Colonic mucosa (tissue), 4 donors: ENCODE measurements around the gene SSBP4. TPM values are rescaled to one million over a fixed set of nuclear protein-coding genes. Genes with fewer than 3 reads are reported as not detected.
A peak's percentile ranks its signal among the peaks of the same experiment; 100 is the strongest.

ENCODE experiments used
- DNase-seq: peaks from one replicate; pipeline ENCODE4 v3.0.0-alpha.2; 2020
- H3K27ac ChIP-seq: fragments of 200-600 bp; one replicate; pipeline ENCODE4 v1.8.0; 2021
- H3K27me3 ChIP-seq: fragments of 200-600 bp; one replicate; pipeline ENCODE4 v1.8.0; 2021
- H3K36me3 ChIP-seq: fragments of 200-600 bp; one replicate; pipeline ENCODE4 v1.8.0; 2021
- H3K4me1 ChIP-seq: fragments of 200-600 bp; one replicate; pipeline ENCODE4 v1.8.0; 2021; ENCODE audit warnings: mild to moderate bottlenecking
- H3K4me3 ChIP-seq: fragments of 200-600 bp; one replicate; pipeline ENCODE4 v1.8.0; 2021
- H3K9ac ChIP-seq, 2 donors: one replicate each; pipeline ENCODE4 v1.7.0; 2013; ENCODE audit warnings: control low read depth in 2 of 2, low read depth in 2 of 2, low read length in 2 of 2
- H3K9me3 ChIP-seq: fragments of 200-600 bp; one replicate; pipeline ENCODE4 v1.8.0; 2021
- intact Hi-C: fragments of 100-400 bp; cut with DNase I; formaldehyde crosslinking; loops from one replicate; pipeline ENCODE4 v1.14.1; 2022
- total RNA-seq, 2 donors: library from RNA; stranded (reverse); fragmentation: NEBNext Ultra II Directional in 1 of 2; extraction: Animal tissue kit (Norgen Biotek cat#: 25700) in 1 of 2; gene quantifications; one replicate each; pipeline ENCODE4 v1.2.1, GENCODE V29; 2021
- TF ChIP-seq, protein P1 (sequence below): fragments of 200-600 bp; IDR thresholded peaks from one replicate; pipeline ENCODE4 v1.8.0; 2022; ENCODE audit warnings: antibody characterized with exemption, mild to moderate bottlenecking
- donor health status: healthy.
- donor health status: DM: no; HTN: no; CAD: no.
- donor health status: DM: no; HTN: no; CAD: no.

The SSBP4 gene
- total RNA-seq, 2 donors from 2014 or later: 40.1 to 77.3 TPM

DNA sequence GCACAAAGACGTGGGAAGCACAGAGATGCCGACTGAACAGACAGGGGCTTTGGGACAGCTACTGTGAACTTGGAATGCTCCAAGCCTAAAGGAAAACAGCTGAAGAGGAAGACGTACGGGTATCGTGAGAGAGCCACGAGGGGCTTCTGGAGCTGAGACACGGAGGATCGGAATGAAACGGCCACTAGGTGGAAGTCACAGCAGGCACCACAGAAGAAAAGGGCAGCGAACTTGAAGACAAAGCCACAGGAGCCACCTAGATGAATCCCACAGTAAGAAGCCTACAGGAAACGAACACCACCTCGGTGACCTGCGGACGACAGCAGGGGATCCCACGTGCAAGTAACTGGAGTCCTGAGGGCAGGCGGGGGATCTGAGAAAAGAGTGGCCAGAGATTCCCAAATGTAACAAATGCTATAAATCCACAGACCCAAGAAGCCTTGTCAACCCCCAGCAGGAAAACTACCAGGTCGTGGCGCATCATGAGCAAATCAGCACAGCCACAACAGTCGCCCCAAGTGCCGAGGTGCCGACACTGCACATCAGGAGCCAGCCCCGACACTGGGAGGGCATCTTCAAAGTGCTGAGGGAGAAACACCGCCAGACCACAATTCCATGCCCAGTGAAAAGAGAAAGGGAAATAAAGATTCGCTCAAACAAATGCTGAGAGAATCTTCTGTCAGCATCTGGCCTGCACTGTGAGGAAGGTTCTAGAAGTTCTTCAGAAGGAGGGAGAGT, 58.0 kb downstream of the SSBP4 start:
- Histone ChIP-seq H3K27ac (peak overlapping the region; percentile 74), H3K4me3 (no peak overlapping the region), H3K4me1 (peaks cover 28% of the 10 kb centered on the region), H3K9me3 (no peaks in the 10 kb centered on the region), H3K9ac (no peak overlapping the region), H3K27me3 (no peaks in the 10 kb centered on the region), H3K36me3 (no peaks in the 10 kb centered on the region)
- TF ChIP-seq, protein P1, sequence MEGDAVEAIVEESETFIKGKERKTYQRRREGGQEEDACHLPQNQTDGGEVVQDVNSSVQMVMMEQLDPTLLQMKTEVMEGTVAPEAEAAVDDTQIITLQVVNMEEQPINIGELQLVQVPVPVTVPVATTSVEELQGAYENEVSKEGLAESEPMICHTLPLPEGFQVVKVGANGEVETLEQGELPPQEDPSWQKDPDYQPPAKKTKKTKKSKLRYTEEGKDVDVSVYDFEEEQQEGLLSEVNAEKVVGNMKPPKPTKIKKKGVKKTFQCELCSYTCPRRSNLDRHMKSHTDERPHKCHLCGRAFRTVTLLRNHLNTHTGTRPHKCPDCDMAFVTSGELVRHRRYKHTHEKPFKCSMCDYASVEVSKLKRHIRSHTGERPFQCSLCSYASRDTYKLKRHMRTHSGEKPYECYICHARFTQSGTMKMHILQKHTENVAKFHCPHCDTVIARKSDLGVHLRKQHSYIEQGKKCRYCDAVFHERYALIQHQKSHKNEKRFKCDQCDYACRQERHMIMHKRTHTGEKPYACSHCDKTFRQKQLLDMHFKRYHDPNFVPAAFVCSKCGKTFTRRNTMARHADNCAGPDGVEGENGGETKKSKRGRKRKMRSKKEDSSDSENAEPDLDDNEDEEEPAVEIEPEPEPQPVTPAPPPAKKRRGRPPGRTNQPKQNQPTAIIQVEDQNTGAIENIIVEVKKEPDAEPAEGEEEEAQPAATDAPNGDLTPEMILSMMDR: no peak
- DNase-seq: no peak
- intact Hi-C loops: no loop called here

DNA sequence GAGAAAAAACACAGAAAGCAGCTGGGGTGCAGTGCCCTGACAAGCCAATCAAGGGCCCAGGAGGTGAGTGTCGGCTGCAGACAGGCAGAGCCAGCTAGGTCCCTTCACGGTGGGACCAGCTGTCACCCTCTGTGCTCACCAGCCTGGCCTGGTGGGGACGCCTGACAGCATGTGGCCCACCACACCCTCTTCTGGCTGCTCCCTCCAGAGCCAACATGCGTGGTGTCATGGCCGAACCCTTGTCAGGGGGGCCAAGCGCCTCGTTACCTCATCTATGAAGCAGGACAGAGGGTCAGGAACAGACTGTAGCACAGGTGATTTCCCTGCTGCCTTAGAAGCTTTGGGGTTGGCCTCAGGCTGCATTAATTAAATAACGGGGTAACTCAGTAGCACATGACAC, 58.8 kb downstream of the SSBP4 start:
- Histone ChIP-seq H3K4me3 (no peak overlapping the region), H3K27ac (peak overlapping the region; percentile 74), H3K36me3 (no peaks in the 10 kb centered on the region), H3K4me1 (peaks cover 28% of the 10 kb centered on the region), H3K9me3 (no peaks in the 10 kb centered on the region), H3K9ac (peak overlapping the region; percentile 31 to 41), H3K27me3 (no peaks in the 10 kb centered on the region)
- TF ChIP-seq, protein P1: no peak
- intact Hi-C loops: no loop called here
- DNase-seq: no peak

DNA sequence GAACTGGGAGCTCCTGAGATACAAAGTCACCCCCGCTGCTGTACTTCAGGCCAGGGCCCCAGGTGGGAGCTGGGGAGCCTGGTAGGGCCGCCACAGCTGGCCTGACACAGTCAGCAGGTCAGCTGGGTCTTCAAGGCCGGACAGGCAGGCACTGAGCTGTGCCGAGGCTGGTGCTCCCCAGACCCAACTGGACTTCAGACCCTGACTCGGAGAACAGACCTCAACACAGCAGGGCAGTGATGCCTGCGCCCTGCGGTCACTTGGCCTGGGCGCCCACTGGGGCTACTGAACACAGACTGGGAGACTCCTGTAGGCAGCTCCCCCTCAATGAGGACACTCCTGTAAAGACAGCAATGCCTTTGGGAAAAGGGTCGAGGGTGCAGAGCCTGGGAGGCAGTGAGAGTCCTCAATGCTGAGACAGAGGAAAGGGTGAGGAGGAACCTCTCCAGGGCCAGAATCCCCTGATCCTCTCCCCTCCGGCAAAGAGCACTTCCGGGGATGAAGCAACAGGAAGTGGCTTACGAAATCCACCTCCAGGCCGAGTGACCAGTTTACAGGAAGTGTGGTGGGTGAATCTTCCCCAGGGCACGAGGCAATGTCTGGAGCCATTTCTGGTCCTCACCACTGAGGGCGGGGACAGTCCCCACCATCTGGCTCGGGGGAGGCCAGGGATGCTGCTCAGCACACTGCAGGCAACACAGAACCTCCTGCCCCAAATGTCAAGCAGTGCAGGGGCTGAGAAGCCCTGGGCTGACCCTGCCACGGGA, 59.5 kb downstream of the SSBP4 start:
- H3K9me3 ChIP-seq: no peaks in the 10 kb centered on the region
- no peaks in the 10 kb centered on the region for H3K36me3 ChIP-seq
- intact Hi-C loops: no loop called here
- TF ChIP-seq, protein P1: no peak
- H3K27ac ChIP-seq: peak overlapping the region; percentile 74
- H3K4me3 ChIP-seq: no peak overlapping the region
- H3K27me3 ChIP-seq: no peaks in the 10 kb centered on the region
- peak; percentile 67 for DNase-seq
- peak overlapping the region; percentile 31 to 41 for H3K9ac ChIP-seq
- peaks cover 28% of the 10 kb centered on the region for H3K4me1 ChIP-seq

DNA sequence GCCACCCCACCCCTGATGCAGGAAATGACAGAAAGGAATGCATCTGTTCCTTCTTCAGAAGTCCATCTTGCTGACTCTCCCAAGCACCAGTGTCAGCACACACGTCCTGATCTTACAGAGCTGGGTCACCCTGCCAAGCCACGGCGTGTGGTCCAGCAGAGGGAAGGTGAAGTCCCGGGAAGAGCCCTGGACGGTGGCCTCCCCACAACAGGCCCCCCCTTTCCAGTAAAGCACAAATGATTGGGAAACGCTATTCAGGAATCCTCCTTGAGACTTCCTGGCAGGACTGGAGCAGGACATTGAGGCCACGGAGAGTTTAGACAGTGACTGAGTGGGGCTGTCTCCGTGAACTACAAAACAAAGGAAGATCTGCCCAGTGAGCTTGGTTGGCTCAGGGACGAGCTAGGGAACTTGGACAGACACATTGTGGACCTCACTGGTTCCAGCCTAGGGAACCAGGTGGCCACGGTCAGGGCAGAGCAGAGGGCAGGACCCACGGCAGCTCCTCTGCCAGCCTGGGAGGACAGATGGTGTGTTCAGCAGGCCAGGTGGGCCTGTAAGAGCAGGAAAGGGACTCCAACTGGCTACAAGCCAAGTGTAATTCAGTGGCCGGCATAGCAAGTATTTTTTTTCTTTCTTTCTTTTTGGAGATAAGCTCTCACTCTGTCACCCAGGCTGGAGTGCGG, 61.0 kb downstream of the SSBP4 start:
- H3K4me3 ChIP-seq: no peak overlapping the region
- peak; percentile 49 for DNase-seq
- H3K27ac ChIP-seq: peak overlapping the region; percentile 74
- H3K4me1 ChIP-seq: peaks cover 21% of the 10 kb centered on the region
- no peaks in the 10 kb centered on the region for H3K27me3 ChIP-seq
- TF ChIP-seq, protein P1: no peak
- H3K9ac ChIP-seq: peak overlapping the region; percentile 3 to 13
- intact Hi-C loops: no loop called here
- no peaks in the 10 kb centered on the region for H3K36me3 ChIP-seq
- no peaks in the 10 kb centered on the region for H3K9me3 ChIP-seq

DNA sequence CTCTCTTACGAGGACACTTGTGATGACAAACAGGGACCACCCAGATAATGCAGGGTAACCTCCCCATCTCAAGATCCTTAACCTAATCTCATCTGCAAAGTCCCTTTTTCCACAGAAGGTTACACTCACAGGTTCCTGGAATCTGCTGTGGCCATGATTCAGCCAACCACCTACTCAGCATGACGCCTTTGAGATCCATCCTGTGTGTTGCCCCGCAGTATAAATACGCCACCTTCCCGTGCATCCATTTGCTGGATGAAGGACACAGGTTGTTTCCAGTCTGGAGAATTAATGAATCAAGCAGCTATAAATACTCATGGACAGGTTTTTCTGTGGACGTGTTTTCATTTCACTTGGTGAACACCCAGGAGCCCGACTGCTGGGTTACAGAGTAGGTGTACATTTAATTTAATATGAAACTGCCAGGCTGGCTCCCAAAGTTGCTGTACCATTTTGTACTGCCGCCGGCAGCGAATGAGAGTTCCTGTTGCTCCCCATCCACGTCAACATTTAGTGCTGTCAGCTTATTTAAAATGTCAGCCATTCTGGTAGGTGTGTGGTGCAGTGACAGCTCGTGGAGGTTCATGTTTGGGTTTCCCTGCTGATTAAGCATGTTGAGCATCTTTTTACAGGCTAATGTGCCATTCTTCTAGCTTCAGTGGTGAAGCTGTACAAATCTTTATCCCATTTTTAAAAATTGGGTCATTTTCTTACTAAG, 62.5 kb downstream of the SSBP4 start:
- TF ChIP-seq, protein P1: no peak
- H3K27ac ChIP-seq: no peak overlapping the region

More for the DNA sequence above, 62.5 kb downstream of the SSBP4 start:
- Histone ChIP-seq H3K36me3 (no peaks in the 10 kb centered on the region), H3K27me3 (no peaks in the 10 kb centered on the region), H3K4me1 (peaks cover 26% of the 10 kb centered on the region), H3K4me3 (no peak overlapping the region), H3K9ac (no peak overlapping the region), H3K9me3 (no peaks in the 10 kb centered on the region)
- intact Hi-C loops: no loop called here
- no peak for DNase-seq
